Stimulated activated CD4-positive, alpha-beta T cell treated with anti-CD3 and anti-CD28 coated beads, TNF-alpha, amount 100 ng/mL, for 1 hour (primary cell): ENCODE results near the gene SEPTIN2.
A peak's percentile ranks its signal among the peaks of the same experiment; 100 is the strongest.
"Not testable (repeated sequence)": the region's sequence is repeated elsewhere in the genome, so short reads cannot be mapped to it uniquely, and the experiment has no call there.

Experiments
- DNase-seq, 3 donors: peaks; one replicate each; pipeline ENCODE4 v3.0.0-alpha.2; 2020; ENCODE audit warnings: low read depth in 3 of 3, low spot score in 1 of 3

Gene SEPTIN2

GRCh38 chr2:241313543-241314095 is 2.1 kb upstream of the SEPTIN2 start:
- no peak for DNase-seq

- DNase-seq: no peak
Measured at GRCh38 chr2:241314226-241315092, 1.3 kb upstream of the SEPTIN2 start.

- DNase-seq: peak; percentile 100
Measured at GRCh38 chr2:241315093-241315878, 439 bp upstream of the SEPTIN2 start, which contains the start of gene HDLBP. Gene HDLBP (minus strand): TSS chr2:241315672. CDS start chr2:241266869, 48,803 bp downstream.

- DNase-seq: no peak
Measured at GRCh38 chr2:241316825-241317224, 1.1 kb downstream of the SEPTIN2 start.

- DNase-seq: no peak
Measured at GRCh38 chr2:241317391-241317790, 1.7 kb downstream of the SEPTIN2 start.

- DNase-seq: not testable (repeated sequence)
Measured at GRCh38 chr2:241318830-241319229, 3.1 kb downstream of the SEPTIN2 start.

GRCh38 chr2:241320394-241320793 is 4.7 kb downstream of the SEPTIN2 start:
- DNase-seq: no peak

- no peak for DNase-seq
Measured at GRCh38 chr2:241321033-241321432, 5.3 kb downstream of the SEPTIN2 start.

GRCh38 chr2:241321886-241322285 is 6.2 kb downstream of the SEPTIN2 start:
- DNase-seq: no peak

- DNase-seq: no peak
Measured at GRCh38 chr2:241323778-241324177, 8.1 kb downstream of the SEPTIN2 start.

GRCh38 chr2:241324775-241325174 is 9.1 kb downstream of the SEPTIN2 start:
- DNase-seq: no peak

- DNase-seq: no peak
Measured at GRCh38 chr2:241325257-241325656, 9.5 kb downstream of the SEPTIN2 start.

- DNase-seq: no peak
Measured at GRCh38 chr2:241329669-241330615, 14.2 kb downstream of the SEPTIN2 start.

- DNase-seq: no peak
Measured at GRCh38 chr2:241330616-241330981, 14.9 kb downstream of the SEPTIN2 start.

GRCh38 chr2:241334813-241335212 is 19.1 kb downstream of the SEPTIN2 start:
- no peak for DNase-seq

- no peak for DNase-seq
Measured at GRCh38 chr2:241339839-241340630, 24.3 kb downstream of the SEPTIN2 start.

- no peak for DNase-seq
Measured at GRCh38 chr2:241340631-241341163, 25.0 kb downstream of the SEPTIN2 start.

GRCh38 chr2:241344925-241345651 is 29.4 kb downstream of the SEPTIN2 start:
- no peak for DNase-seq

- no peak for DNase-seq
Measured at GRCh38 chr2:241349941-241350340, 34.2 kb downstream of the SEPTIN2 start.
